Thoracic aorta (tissue), 2 donors: ENCODE measurements around the gene DOCK3. TPM values are rescaled to one million over a fixed set of nuclear protein-coding genes. Genes with fewer than 3 reads are reported as not detected.

Experiments used
- ATAC-seq: fragments of 150-250 bp; one replicate; pipeline ENCODE4 v1.8.0; 2017; ENCODE audit warnings: low read depth; ENCODE audit not compliant: insufficient number of reproducible peaks, low FRiP score
- DNase-seq: peaks from one replicate; pipeline ENCODE4 v3.0.0-alpha.2; 2020; ENCODE audit warnings: low spot score
- H3K27ac ChIP-seq, 2 donors: fragments of 200-600 bp; sonication (generic); 1 replicate in 1 of 2; 2 replicates in 1 of 2; pipeline ENCODE4 v1.5.1; 2016; ENCODE audit warnings: mild to moderate bottlenecking in 2 of 2, moderate library complexity in 2 of 2
- H3K27me3 ChIP-seq: fragments of 200-600 bp; sonication (generic); replicated peaks from 2 replicates; pipeline ENCODE4 v1.6.0; 2016; ENCODE audit warnings: mild to moderate bottlenecking; ENCODE audit not compliant: insufficient read depth
- H3K36me3 ChIP-seq: fragments of 200-600 bp; sonication (generic); one replicate; pipeline ENCODE4 v1.5.1; 2016
- H3K4me1 ChIP-seq, 2 donors: fragments of 200-600 bp; sonication (generic); 1 replicate in 1 of 2; 2 replicates in 1 of 2; pipeline versions ENCODE4 v1.5.1 to v1.6.0; 2016; ENCODE audit warnings: low read depth in 2 of 2, mild to moderate bottlenecking in 1 of 2; ENCODE audit not compliant: control insufficient read depth in 1 of 2
- H3K4me3 ChIP-seq: fragments of 200-600 bp; sonication (generic); 2 replicates; pipeline ENCODE4 v1.5.1; 2016; ENCODE audit warnings: mild to moderate bottlenecking
- H3K9me3 ChIP-seq: fragments of 200-600 bp; sonication (generic); 2 replicates; pipeline ENCODE4 v1.5.1; 2016
- CTCF ChIP-seq: fragments of 200-600 bp; sonication (generic); IDR thresholded peaks from one replicate; pipeline ENCODE4 v1.5.1; 2019; ENCODE audit warnings: antibody characterized with exemption
- total RNA-seq, 2 donors: library from RNA; depleted of rRNA; stranded (reverse); fragments of >200 nt; gene quantifications; one replicate each; pipeline versions ENCODE4 v1.1.0 to v1.2.3, GENCODE V29; 2016

Gene DOCK3
- total RNA-seq, 2 donors from 2014 or later = 0.14 to 0.71 TPM

- no peaks in the 10 kb centered on the region for H3K27me3 ChIP-seq
- H3K4me1 ChIP-seq = peaks cover 0 to 25% of the 10 kb centered on the region in 2 donors
- DNase-seq (no peak), ATAC-seq (no peak)
- peaks cover 12% of the 10 kb centered on the region for H3K36me3 ChIP-seq
- no peak overlapping the region for H3K4me3 ChIP-seq
- H3K27ac ChIP-seq = no peak overlapping the region
- TF ChIP-seq CTCF = no peak
- no peaks in the 10 kb centered on the region for H3K9me3 ChIP-seq
Measured at GRCh38 chr3:50644561-50644960, 30.2 kb upstream of the DOCK3 start.

- peaks cover 0 to 27% of the 10 kb centered on the region in 2 donors for H3K4me1 ChIP-seq
- no peak for TF ChIP-seq CTCF
- peaks cover 12% of the 10 kb centered on the region for H3K36me3 ChIP-seq
- H3K4me3 ChIP-seq = no peak overlapping the region
- DNase-seq = no peak
- H3K27ac ChIP-seq = no peak overlapping the region
- ATAC-seq = no peak
- no peaks in the 10 kb centered on the region for H3K9me3 ChIP-seq
- H3K27me3 ChIP-seq = no peaks in the 10 kb centered on the region
Measured at GRCh38 chr3:50645378-50645777, 29.3 kb upstream of the DOCK3 start.

- H3K4me3 ChIP-seq = no peak overlapping the region
- peaks cover 6% of the 10 kb centered on the region for H3K36me3 ChIP-seq
- no peaks in the 10 kb centered on the region for H3K27me3 ChIP-seq
- no peak for TF ChIP-seq CTCF
- peaks cover 0 to 27% of the 10 kb centered on the region in 2 donors for H3K4me1 ChIP-seq
- H3K27ac ChIP-seq = no peak overlapping the region
- DNase-seq (no peak), ATAC-seq (no peak)
- H3K9me3 ChIP-seq = no peaks in the 10 kb centered on the region
Measured at GRCh38 chr3:50648313-50648712, 26.4 kb upstream of the DOCK3 start.

GRCh38 chr3:50648944-50649343, 25.8 kb upstream of the DOCK3 start:
- no peak for TF ChIP-seq CTCF
- Histone ChIP-seq H3K4me1 (peaks cover 0 to 21% of the 10 kb centered on the region in 2 donors), H3K27me3 (no peaks in the 10 kb centered on the region), H3K27ac (no peak overlapping the region), H3K9me3 (no peaks in the 10 kb centered on the region), H3K36me3 (peaks cover 5% of the 10 kb centered on the region), H3K4me3 (no peak overlapping the region)
- DNase-seq (no peak), ATAC-seq (no peak)

GRCh38 chr3:50649451-50649931, 25.2 kb upstream of the DOCK3 start:
- no peak for TF ChIP-seq CTCF
- no peaks in the 10 kb centered on the region for H3K27me3 ChIP-seq
- DNase-seq (no peak), ATAC-seq (no peak)
- no peak overlapping the region for H3K27ac ChIP-seq
- H3K9me3 ChIP-seq = no peaks in the 10 kb centered on the region
- no peak overlapping the region for H3K4me3 ChIP-seq
- peaks cover 5% of the 10 kb centered on the region for H3K36me3 ChIP-seq
- H3K4me1 ChIP-seq = peaks cover 0 to 16% of the 10 kb centered on the region in 2 donors
